Measurements from ENCODE around the gene CHRNA4.

CHRNA4 gene

DNA sequence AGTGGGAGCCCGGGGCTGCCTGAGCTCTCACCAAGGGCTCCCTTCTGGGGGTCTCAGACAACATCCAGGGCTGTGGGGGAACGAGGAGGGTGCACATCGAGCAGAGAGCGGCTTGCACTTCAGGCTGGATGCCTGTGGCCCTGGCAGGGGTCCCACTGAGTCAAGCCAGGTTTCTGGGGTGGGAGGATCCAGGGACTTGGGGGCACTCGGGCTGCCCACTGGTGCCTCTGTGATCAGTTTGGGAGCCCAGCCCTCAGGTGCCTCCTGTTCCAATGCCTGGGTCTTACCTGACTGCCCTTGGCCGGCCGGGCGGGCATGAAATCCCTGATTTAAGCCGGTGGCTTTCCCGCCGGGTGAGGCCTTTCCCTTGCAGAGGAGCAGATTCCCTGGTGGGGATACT is 67.7 kb downstream of the CHRNA4 start:
- FAIRE-seq (no peak), DNase-seq (ENCODE audit: insufficient read length) (no peak)
- TF ChIP-seq POLR2A (IDR thresholded peaks at IDR 0.05; ENCODE audit: low read depth, low read length), result no peak
- TF ChIP-seq TAF1 (IDR thresholded peaks at IDR 0.05; ENCODE audit: borderline replicate concordance, low read depth, low read length), result no peak
- no peak for TF ChIP-seq POLR2AphosphoS5 (IDR thresholded peaks at IDR 0.05; ENCODE audit: low read depth, low read length)

All from GM12892 (cell line).